H1 (cell line): ENCODE data around the gene TEX264.

Source experiments
- CTBP2 ChIP-seq: IDR thresholded peaks from 2 replicates; pipeline ENCODE4 v1.7.0; 2011; ENCODE audit warnings: borderline replicate concordance, mild to moderate bottlenecking, moderate library complexity, mixed read lengths, low read length; ENCODE audit not compliant: insufficient read depth, insufficient read length
- POU5F1 ChIP-seq: IDR thresholded peaks from 2 replicates; pipeline ENCODE4 v1.6.1; 2011; ENCODE audit warnings: low read depth, mild to moderate bottlenecking, low read length, moderate library complexity

GRCh38 chr3:51712963-51713362, 41.9 kb downstream of the TEX264 start:
- TF ChIP-seq CTBP2 (no peak), POU5F1 (no peak)
